CD14-positive monocyte (primary cell): Measurements from ENCODE around the gene PYROXD2. TPM values are rescaled to one million over a fixed set of nuclear protein-coding genes. Genes with fewer than 3 reads are reported as not detected.

Experiments used
- DNase-seq, 3 donors: peaks; one replicate each; pipeline ENCODE4 v3.0.0-alpha.2; 2011 to 2022
- H2AFZ ChIP-seq: 2 replicates; pipeline ENCODE4 v1.6.0; 2012; ENCODE audit warnings: mild to moderate bottlenecking, low read depth, low read length, inconsistent platforms; ENCODE audit not compliant: insufficient read depth, poor library complexity, severe bottlenecking
- H3K27ac ChIP-seq, 2 donors: 1 replicate in 1 of 2; 2 replicates in 1 of 2; pipeline ENCODE4 v1.5.1; 2012 to 2013; ENCODE audit warnings: low read length in 2 of 2, control low read depth in 1 of 2, inconsistent platforms in 1 of 2, low read depth in 1 of 2, mild to moderate bottlenecking in 1 of 2
- H3K27me3 ChIP-seq, 2 donors: one replicate each; pipeline versions ENCODE4 v1.6.0 to v1.6.1; 2011 to 2013; ENCODE audit warnings: low read length in 2 of 2; ENCODE audit not compliant: control insufficient read depth in 2 of 2, insufficient read depth in 2 of 2
- H3K36me3 ChIP-seq, 2 donors: replicated peaks in 1 of 2; 1 replicate in 1 of 2; 2 replicates in 1 of 2; pipeline versions ENCODE4 v1.5.1 to v1.6.1; 2012 to 2013; ENCODE audit warnings: low read length in 2 of 2, control low read depth in 1 of 2, inconsistent platforms in 1 of 2, mild to moderate bottlenecking in 1 of 2; ENCODE audit not compliant: insufficient read depth in 2 of 2, control insufficient read depth in 1 of 2
- H3K4me1 ChIP-seq, 2 donors: 1 replicate in 1 of 2; 2 replicates in 1 of 2; pipeline versions ENCODE4 v1.5.1 to v1.6.1; 2012 to 2013; ENCODE audit warnings: low read length in 2 of 2, control low read depth in 1 of 2, inconsistent platforms in 1 of 2, mild to moderate bottlenecking in 1 of 2, moderate library complexity in 1 of 2; ENCODE audit not compliant: insufficient read depth in 2 of 2, control insufficient read depth in 1 of 2
- H3K4me2 ChIP-seq: replicated peaks from 2 replicates; pipeline ENCODE3; 2012; ENCODE audit warnings: low read length, moderate library complexity, mild to moderate bottlenecking; ENCODE audit not compliant: poor library complexity, severe bottlenecking; ENCODE audit errors: extremely low read depth
- H3K4me3 ChIP-seq, 3 experiments: fragments of 200-600 bp in 1 of 3; sonication (generic) in 1 of 3; replicated peaks in 1 of 3; 1 replicate in 2 of 3; 2 replicates in 1 of 3; pipeline ENCODE4 v1.5.1; 2011 to 2013; ENCODE audit warnings: low read length in 3 of 3, mild to moderate bottlenecking in 3 of 3, control low read depth in 2 of 3, low read depth in 2 of 3, inconsistent platforms in 1 of 3, moderate library complexity in 1 of 3
- H3K79me2 ChIP-seq: 2 replicates; pipeline ENCODE4 v1.6.0; 2012; ENCODE audit warnings: mild to moderate bottlenecking, control low read depth, inconsistent platforms, low read length, moderate library complexity; ENCODE audit not compliant: insufficient read depth
- H3K9ac ChIP-seq: 2 replicates; pipeline ENCODE4 v1.6.0; 2017; ENCODE audit warnings: low read length, mild to moderate bottlenecking; ENCODE audit not compliant: insufficient read depth, poor library complexity, severe bottlenecking
- H3K9me3 ChIP-seq, 2 donors: replicated peaks in 1 of 2; 1 replicate in 1 of 2; 2 replicates in 1 of 2; pipeline versions ENCODE4 v1.5.1 to v1.6.1; 2012 to 2013; ENCODE audit warnings: low read length in 2 of 2, control low read depth in 1 of 2; ENCODE audit not compliant: control insufficient read depth in 1 of 2, insufficient read depth in 1 of 2
- H4K20me1 ChIP-seq: 2 replicates; pipeline ENCODE4 v1.6.0; 2012; ENCODE audit warnings: mild to moderate bottlenecking, low read length, control low read depth, moderate library complexity; ENCODE audit not compliant: insufficient read depth
- H3K27ac Mint-ChIP-seq, 7 donors: one replicate each; pipeline ENCODE4 v1.8.0; 2020; ENCODE audit warnings: mild to moderate bottlenecking in 7 of 7, mixed read lengths in 7 of 7, moderate library complexity in 6 of 7, inconsistent platforms in 2 of 7
- H3K27me3 Mint-ChIP-seq, 3 donors: one replicate each; pipeline ENCODE4 v1.8.0; 2021 to 2022; ENCODE audit warnings: low read depth in 3 of 3, mild to moderate bottlenecking in 3 of 3, mixed read lengths in 3 of 3, moderate library complexity in 3 of 3, inconsistent platforms in 1 of 3
- H3K36me3 Mint-ChIP-seq, 2 donors: one replicate each; pipeline ENCODE4 v1.8.0; 2020; ENCODE audit warnings: mixed read lengths in 2 of 2, inconsistent platforms in 1 of 2, mild to moderate bottlenecking in 1 of 2
- H3K4me1 Mint-ChIP-seq: one replicate; pipeline ENCODE4 v1.8.0; 2020; ENCODE audit warnings: mild to moderate bottlenecking, mixed read lengths
- H3K4me3 Mint-ChIP-seq, 2 donors: one replicate each; pipeline ENCODE4 v1.8.0; 2020; ENCODE audit warnings: mild to moderate bottlenecking in 2 of 2, mixed read lengths in 2 of 2, moderate library complexity in 1 of 2
- H3K9me3 Mint-ChIP-seq, 7 donors: one replicate each; pipeline ENCODE4 v1.8.0; 2020 to 2022; ENCODE audit warnings: mixed read lengths in 7 of 7, mild to moderate bottlenecking in 6 of 7, moderate library complexity in 6 of 7, inconsistent platforms in 2 of 7
- CTCF ChIP-seq: fragments of 200-600 bp; IDR thresholded peaks from one replicate; pipeline ENCODE4 v1.8.0; 2022; ENCODE audit warnings: antibody characterized with exemption, mild to moderate bottlenecking
- WGBS: methylation state at CpG from one replicate; pipeline ENCODE4 v1.1.5; 2013; ENCODE audit warnings: missing lambda C conversion rate; ENCODE audit not compliant: insufficient coverage; 5-methylcytosine and 5-hydroxymethylcytosine counted together
- intact Hi-C, 2 donors: fragments of 100-400 bp; cut with micrococcal nuclease; formaldehyde crosslinking; loops; one replicate each; pipeline versions ENCODE4 v1.15.0 to v1.15.1; 2023
- polyA plus RNA-seq, 3 donors: library from polyadenylated mRNA; depleted of rRNA in 1 of 3; unstranded in 2 of 3; stranded (reverse) in 1 of 3; fragments of 300-500 nt in 2 of 3; fragments of >200 nt in 1 of 3; fragmentation: Illumina TruSeq in 2 of 3; gene quantifications; 1 replicate in 2 of 3; 2 replicates in 1 of 3; pipeline ENCODE4 v1.2.3, GENCODE V29; 2012 to 2021

Gene PYROXD2
- polyA plus RNA-seq, 3 donors = 0.27 to 21.6 (median 1.00) TPM

- Mint-ChIP-seq H3K9me3 (no peaks in the 10 kb centered on the region), H3K4me3 (no peak overlapping the region), H3K36me3 (peaks cover 48 to 70% of the 10 kb centered on the region in 2 donors), H3K27ac (peak overlapping the region in 2 of 7 donors; percentile 57 to 62), H3K27me3 (peaks cover 0 to 2% (median 1%) of the 10 kb centered on the region in 3 donors), H3K4me1 (peaks cover 19% of the 10 kb centered on the region)
- intact Hi-C loops = no loop called here
- Histone ChIP-seq H3K27ac (no peak overlapping the region), H3K4me1 (peaks cover 12 to 16% of the 10 kb centered on the region in 2 donors), H3K79me2 (no peaks in the 10 kb centered on the region), H3K9me3 (no peaks in the 10 kb centered on the region), H3K36me3 (peaks cover 57 to 62% of the 10 kb centered on the region in 2 donors), H3K27me3 (no peaks in the 10 kb centered on the region), H3K9ac (no peak overlapping the region), H3K4me3 (no peak overlapping the region), H4K20me1 (no peaks in the 10 kb centered on the region), H2AFZ (no peak overlapping the region), H3K4me2 (no peak overlapping the region)
- no peak for TF ChIP-seq CTCF
- no peak for DNase-seq
- 98% methylated on average over 19 of the region's 19 CpGs for WGBS
These were observed 2.5 kb upstream of the PYROXD2 start for GRCh38 chr10:98417481-98417959.

GRCh38 chr10:98416606-98417388 is 1.8 kb upstream of the PYROXD2 start:
- H3K27ac ChIP-seq = no peak overlapping the region
- peaks cover 12 to 16% of the 10 kb centered on the region in 2 donors for H3K4me1 ChIP-seq
- H3K27me3 ChIP-seq = no peaks in the 10 kb centered on the region
- Mint-ChIP-seq H3K27me3 (peaks cover 0 to 2% (median 1%) of the 10 kb centered on the region in 3 donors), H3K9me3 (no peaks in the 10 kb centered on the region), H3K36me3 (peaks cover 42 to 63% of the 10 kb centered on the region in 2 donors), H3K27ac (peak overlapping the region in 2 of 7 donors; percentile 26 to 62), H3K4me1 (peaks cover 19% of the 10 kb centered on the region), H3K4me3 (no peak overlapping the region)
- H2AFZ ChIP-seq = no peak overlapping the region
- H3K4me3 ChIP-seq = no peak overlapping the region
- no peak overlapping the region for H3K4me2 ChIP-seq
- H3K9me3 ChIP-seq = no peaks in the 10 kb centered on the region
- DNase-seq = no peak
- no peak for TF ChIP-seq CTCF
- H3K36me3 ChIP-seq = peaks cover 51 to 55% of the 10 kb centered on the region in 2 donors
- H4K20me1 ChIP-seq = no peaks in the 10 kb centered on the region
- H3K79me2 ChIP-seq = no peaks in the 10 kb centered on the region
- WGBS = 94% methylated on average over 12 of the region's 18 CpGs
- intact Hi-C loops = no loop called here
- H3K9ac ChIP-seq = no peak overlapping the region
